ENCODE results near the gene DES. TPM values are rescaled to one million over a fixed set of nuclear protein-coding genes. Genes with fewer than 3 reads are reported as not detected.

The DES gene
- total RNA-seq, 4 donors from 2014 or later, result 19,008 to 28,635 (median 23,575) TPM

DNA sequence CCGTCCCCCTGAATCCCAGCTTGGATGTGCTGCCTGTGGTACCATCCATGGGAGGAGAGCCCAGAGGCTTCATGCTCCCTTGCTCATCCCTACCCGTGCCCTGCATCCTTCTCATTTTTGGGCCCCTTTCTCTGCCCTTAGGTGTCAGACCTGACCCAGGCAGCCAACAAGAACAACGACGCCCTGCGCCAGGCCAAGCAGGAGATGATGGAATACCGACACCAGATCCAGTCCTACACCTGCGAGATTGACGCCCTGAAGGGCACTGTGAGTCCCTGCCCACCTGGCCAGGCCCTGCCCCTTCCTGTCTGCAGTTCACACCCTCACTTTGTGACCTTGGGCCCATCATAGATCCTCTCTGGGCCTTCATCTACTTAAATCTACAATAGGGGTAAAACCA, 2.5 kb downstream of the DES start:
- no peaks in the 10 kb centered on the region for H3K9me3 ChIP-seq
- intact Hi-C loops (cut with DNase I; ENCODE audit: low total_unique reads), result loop anchor here (10.0 kb wide), 1 partner anchor 1586 kb away; no protein-coding TSS in a partner anchor
- peak overlapping the region; percentile 95 to 100 (median 98) for H3K27ac ChIP-seq
- H3K36me3 ChIP-seq, result peaks cover 0 to 53% of the 10 kb centered on the region in 2 donors
- ATAC-seq (no peak), DNase-seq (peak in 1 of 2 donors; percentile 51)
- H3K4me3 ChIP-seq, result peak overlapping the region; percentile 75 to 95 (median 83)
- TF ChIP-seq POLR2A (IDR thresholded peaks at IDR 0.05) (no peak), CTCF (IDR thresholded peaks at IDR 0.05 in 4 of 5, conservative IDR thresholded peaks at IDR 0.05 in 1 of 5) (no peak)
- in situ Hi-C loops (cut with MboI; ENCODE audit: low sequenced_read_pairs in 4 of 4), result no loop called here
- H3K27me3 ChIP-seq, result no peaks in the 10 kb centered on the region
- peaks cover 40 to 71% of the 10 kb centered on the region in 2 donors for H3K4me1 ChIP-seq

DNA sequence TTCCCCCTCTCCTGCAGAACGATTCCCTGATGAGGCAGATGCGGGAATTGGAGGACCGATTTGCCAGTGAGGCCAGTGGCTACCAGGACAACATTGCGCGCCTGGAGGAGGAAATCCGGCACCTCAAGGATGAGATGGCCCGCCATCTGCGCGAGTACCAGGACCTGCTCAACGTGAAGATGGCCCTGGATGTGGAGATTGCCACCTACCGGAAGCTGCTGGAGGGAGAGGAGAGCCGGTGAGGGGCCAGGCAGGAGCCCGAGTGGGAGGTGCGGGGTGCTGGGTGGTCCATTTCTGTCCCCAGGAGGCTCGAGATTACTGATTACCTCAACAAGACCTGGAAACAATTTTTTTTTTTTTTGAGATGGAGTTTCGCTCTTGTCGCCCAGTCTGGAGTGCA, 3.1 kb downstream of the DES start:
- H3K27me3 ChIP-seq, result no peaks in the 10 kb centered on the region
- intact Hi-C loops (cut with DNase I; ENCODE audit: low total_unique reads) (loop anchor here (10.0 kb wide), 1 partner anchor 1587 kb away; no protein-coding TSS in a partner anchor), in situ Hi-C loops (cut with MboI; ENCODE audit: low sequenced_read_pairs in 4 of 4) (no loop called here)
- peaks cover 34 to 65% of the 10 kb centered on the region in 2 donors for H3K4me1 ChIP-seq
- H3K36me3 ChIP-seq, result peaks cover 0 to 59% of the 10 kb centered on the region in 2 donors
- H3K27ac ChIP-seq, result peak overlapping the region; percentile 95 to 100 (median 98)
- ATAC-seq (no peak), DNase-seq (peak in 1 of 2 donors; percentile 52)
- peak overlapping the region; percentile 75 to 95 (median 83) for H3K4me3 ChIP-seq
- TF ChIP-seq CTCF (IDR thresholded peaks at IDR 0.05 in 4 of 5, conservative IDR thresholded peaks at IDR 0.05 in 1 of 5) (peak in 3 of 5 experiments; percentile 12 to 29 (median 24)), POLR2A (IDR thresholded peaks at IDR 0.05) (no peak)
- no peaks in the 10 kb centered on the region for H3K9me3 ChIP-seq

GRCh38 chr2:219422952-219423534, 4.9 kb downstream of the DES start:
- peak in 1 of 2 donors; percentile 1 for ATAC-seq
- DNase-seq, result peak in 1 of 2 donors; percentile 63
- intact Hi-C loops (cut with DNase I; ENCODE audit: low total_unique reads), result loop anchor here (10.0 kb wide), 1 partner anchor 1588 kb away; no protein-coding TSS in a partner anchor
- H3K36me3 ChIP-seq, result peaks cover 0 to 60% of the 10 kb centered on the region in 2 donors
- no peaks in the 10 kb centered on the region for H3K27me3 ChIP-seq
- in situ Hi-C loops (cut with MboI; ENCODE audit: low sequenced_read_pairs in 4 of 4), result no loop called here
- H3K9me3 ChIP-seq, result no peaks in the 10 kb centered on the region
- H3K4me3 ChIP-seq, result peak overlapping the region; percentile 15 to 79 (median 26)
- TF ChIP-seq CTCF (IDR thresholded peaks at IDR 0.05 in 4 of 5, conservative IDR thresholded peaks at IDR 0.05 in 1 of 5) (no peak), POLR2A (IDR thresholded peaks at IDR 0.05) (peak in 1 of 2 donors; percentile 2)
- H3K27ac ChIP-seq, result peak overlapping the region; percentile 95 to 100 (median 98)
- H3K4me1 ChIP-seq, result peaks cover 17 to 48% of the 10 kb centered on the region in 2 donors

DNA sequence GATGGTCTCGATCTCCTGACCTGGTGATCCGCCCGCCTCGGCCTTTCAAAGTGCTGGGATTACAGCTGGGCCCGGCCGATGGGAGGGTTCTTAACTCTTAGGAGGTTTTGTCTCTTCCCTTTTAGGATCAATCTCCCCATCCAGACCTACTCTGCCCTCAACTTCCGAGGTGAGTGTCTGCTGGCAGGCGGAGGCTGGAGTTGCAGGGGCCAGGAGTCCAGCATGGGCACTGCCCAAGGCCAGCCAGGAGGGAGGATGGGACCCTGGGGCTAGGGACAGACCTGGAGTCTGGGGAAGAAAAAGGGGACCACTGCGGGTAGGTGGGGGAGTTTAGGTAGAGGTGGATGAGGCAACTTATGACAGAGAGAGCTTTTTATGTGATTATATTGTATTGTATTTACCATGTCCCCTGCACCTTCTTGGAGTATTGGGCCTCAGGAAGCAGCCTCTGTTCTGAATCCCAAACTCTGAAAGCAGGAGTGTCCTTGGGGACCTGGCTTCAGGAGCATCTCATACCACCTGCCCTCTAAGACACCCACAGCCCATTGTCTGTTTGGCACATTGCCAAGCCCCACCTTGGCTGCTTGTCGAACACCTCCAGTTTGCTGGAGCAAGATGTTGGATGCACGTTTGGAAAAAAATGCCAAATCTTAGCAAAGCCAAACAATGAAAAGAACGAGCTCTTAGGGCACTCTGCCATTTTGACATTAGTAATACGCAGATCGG, 5.6 kb downstream of the DES start:
- ATAC-seq (no peak), DNase-seq (peak in 1 of 2 donors; percentile 52)
- Histone ChIP-seq H3K9me3 (no peaks in the 10 kb centered on the region), H3K27me3 (no peaks in the 10 kb centered on the region), H3K4me1 (peaks cover 17 to 47% of the 10 kb centered on the region in 2 donors), H3K36me3 (peaks cover 0 to 60% of the 10 kb centered on the region in 2 donors), H3K4me3 (peak overlapping the region in 1 of 4 donors; percentile 19), H3K27ac (peak overlapping the region; percentile 95 to 100 (median 98))
- intact Hi-C loops (cut with DNase I; ENCODE audit: low total_unique reads) (loop anchor here (10.0 kb wide), 1 partner anchor 1589 kb away; no protein-coding TSS in a partner anchor), in situ Hi-C loops (cut with MboI; ENCODE audit: low sequenced_read_pairs in 4 of 4) (no loop called here)
- no peak for TF ChIP-seq CTCF (IDR thresholded peaks at IDR 0.05 in 4 of 5, conservative IDR thresholded peaks at IDR 0.05 in 1 of 5)

Measured in gastrocnemius medialis (tissue), 4 donors.